ENCODE results near the gene AGPS. TPM values are rescaled to one million over a fixed set of nuclear protein-coding genes. Genes with fewer than 3 reads are reported as not detected.
"Not testable (repeated sequence)": the region's sequence is repeated elsewhere in the genome, so short reads cannot be mapped to it uniquely, and the experiment has no call there.

The AGPS gene
- total and polyA plus RNA-seq, 3 donors from 2014 or later = 36.7 to 73.4 (median 55.7) TPM

DNA sequence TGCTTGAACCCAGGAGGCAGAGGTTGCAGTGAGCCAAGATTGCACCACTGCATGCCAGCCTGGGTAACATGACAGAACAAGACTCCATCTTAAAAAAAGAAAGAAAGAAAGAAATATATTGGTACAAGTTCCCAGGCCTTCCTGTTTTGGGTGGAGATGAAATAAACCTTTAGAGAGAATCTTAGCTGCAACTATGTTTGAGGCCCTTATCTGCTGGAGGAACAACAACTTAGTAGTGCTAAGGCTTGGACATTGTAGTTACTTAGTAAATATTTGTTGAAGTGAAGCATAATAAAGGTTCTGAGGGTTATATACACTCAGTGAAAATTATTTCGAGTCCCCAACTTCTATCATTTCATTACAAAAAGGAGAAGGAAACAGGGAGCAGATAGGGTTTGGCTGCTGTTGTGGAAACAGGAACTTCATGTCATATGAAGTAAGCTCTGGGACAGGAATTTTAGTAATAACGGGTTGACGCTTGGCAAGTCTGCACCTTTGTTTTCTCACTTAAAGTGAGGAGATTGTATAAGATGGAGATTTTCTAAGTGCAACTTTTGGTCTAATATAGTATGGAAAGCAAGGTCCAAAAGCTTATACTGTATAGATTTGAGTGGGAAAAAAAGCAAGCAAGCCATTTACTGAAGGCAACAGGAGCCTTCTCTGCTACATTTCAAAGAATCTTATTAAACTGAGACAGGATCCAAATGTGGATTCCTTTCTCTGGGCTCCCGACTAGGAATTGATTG, 40.0 kb upstream of the AGPS start:
- peaks cover 40% of the 10 kb centered on the region for H3K4me1 ChIP-seq
- no peaks in the 10 kb centered on the region for H3K9me3 ChIP-seq
- TF ChIP-seq, protein P1, sequence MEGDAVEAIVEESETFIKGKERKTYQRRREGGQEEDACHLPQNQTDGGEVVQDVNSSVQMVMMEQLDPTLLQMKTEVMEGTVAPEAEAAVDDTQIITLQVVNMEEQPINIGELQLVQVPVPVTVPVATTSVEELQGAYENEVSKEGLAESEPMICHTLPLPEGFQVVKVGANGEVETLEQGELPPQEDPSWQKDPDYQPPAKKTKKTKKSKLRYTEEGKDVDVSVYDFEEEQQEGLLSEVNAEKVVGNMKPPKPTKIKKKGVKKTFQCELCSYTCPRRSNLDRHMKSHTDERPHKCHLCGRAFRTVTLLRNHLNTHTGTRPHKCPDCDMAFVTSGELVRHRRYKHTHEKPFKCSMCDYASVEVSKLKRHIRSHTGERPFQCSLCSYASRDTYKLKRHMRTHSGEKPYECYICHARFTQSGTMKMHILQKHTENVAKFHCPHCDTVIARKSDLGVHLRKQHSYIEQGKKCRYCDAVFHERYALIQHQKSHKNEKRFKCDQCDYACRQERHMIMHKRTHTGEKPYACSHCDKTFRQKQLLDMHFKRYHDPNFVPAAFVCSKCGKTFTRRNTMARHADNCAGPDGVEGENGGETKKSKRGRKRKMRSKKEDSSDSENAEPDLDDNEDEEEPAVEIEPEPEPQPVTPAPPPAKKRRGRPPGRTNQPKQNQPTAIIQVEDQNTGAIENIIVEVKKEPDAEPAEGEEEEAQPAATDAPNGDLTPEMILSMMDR (IDR thresholded peaks at IDR 0.05) = no peak
- TF ChIP-seq POLR2A (IDR thresholded peaks at IDR 0.05) = no peak
- intact Hi-C loops (cut with DNase I; ENCODE audit: low total_unique reads) = no loop called here
- no peak for DNase-seq
- H3K27me3 ChIP-seq = no peaks in the 10 kb centered on the region
- H3K27ac ChIP-seq = peak overlapping the region; percentile 55 to 62
- no peaks in the 10 kb centered on the region for H3K36me3 ChIP-seq (ENCODE audit: low read depth, missing control alignments)
- no peak overlapping the region for H3K4me3 ChIP-seq
- WGBS, 2 donors = 8 to 9% methylated on average over 4 of the region's 4 CpGs

DNA sequence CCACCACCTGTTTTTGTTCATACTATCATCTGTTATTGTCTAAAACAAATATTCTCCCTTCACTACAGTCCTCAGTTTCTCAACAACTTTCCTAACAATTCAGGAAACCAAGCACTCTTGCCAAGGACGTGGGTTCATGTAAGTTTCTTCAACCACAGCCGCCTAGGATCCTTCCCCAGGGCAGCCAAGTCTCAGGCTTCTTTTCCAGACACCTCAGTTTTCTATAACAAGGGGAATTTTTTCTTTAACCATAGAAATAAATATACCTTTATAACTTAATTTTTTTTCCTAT, 39.4 kb upstream of the AGPS start:
- H3K27ac ChIP-seq = peak overlapping the region; percentile 55 to 62
- intact Hi-C loops (cut with DNase I; ENCODE audit: low total_unique reads) = no loop called here

DNA sequence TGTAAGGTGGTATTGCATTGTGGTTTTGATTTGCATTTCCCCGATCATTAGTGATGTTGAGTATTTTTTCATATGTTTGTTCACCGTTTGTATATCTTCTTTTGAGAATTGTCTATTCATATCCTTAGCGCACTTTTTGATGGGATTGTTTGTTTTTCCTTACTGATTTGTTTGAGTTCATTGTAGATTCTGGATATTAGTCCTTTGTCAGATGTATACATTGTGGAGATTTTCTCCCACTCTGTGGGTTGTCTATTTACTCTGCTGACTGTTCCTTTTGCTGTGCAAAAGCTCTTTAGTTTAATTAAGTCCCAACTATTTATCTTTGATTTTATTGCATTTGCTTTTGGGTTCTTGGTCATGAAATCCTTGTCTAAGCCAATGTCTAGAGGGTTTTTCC, 38.0 kb upstream of the AGPS start:
- intact Hi-C loops (cut with DNase I; ENCODE audit: low total_unique reads); H3K4me3 ChIP-seq; H3K36me3 ChIP-seq (ENCODE audit: low read depth, missing control alignments); H3K9me3 ChIP-seq; H3K27me3 ChIP-seq; DNase-seq: not testable (repeated sequence)
- H3K4me1 ChIP-seq = peaks cover 36% of the 10 kb centered on the region
- WGBS, 2 donors = 89 to 93% methylated on average over 3 of the region's 3 CpGs
- H3K27ac ChIP-seq = peak overlapping the region; percentile 50 to 54

More for the DNA sequence above, 39.4 kb upstream of the AGPS start:
- H3K36me3 ChIP-seq (ENCODE audit: low read depth, missing control alignments) = no peaks in the 10 kb centered on the region
- H3K27me3 ChIP-seq = no peaks in the 10 kb centered on the region
- H3K9me3 ChIP-seq = no peaks in the 10 kb centered on the region
- H3K4me3 ChIP-seq = no peak overlapping the region
- DNase-seq = no peak
- no peak for TF ChIP-seq POLR2A (IDR thresholded peaks at IDR 0.05)
- TF ChIP-seq, protein P1 (IDR thresholded peaks at IDR 0.05) = no peak
- 25 to 32% methylated on average over 2 of the region's 2 CpGs for WGBS, 2 donors
- H3K4me1 ChIP-seq = peaks cover 44% of the 10 kb centered on the region

DNA sequence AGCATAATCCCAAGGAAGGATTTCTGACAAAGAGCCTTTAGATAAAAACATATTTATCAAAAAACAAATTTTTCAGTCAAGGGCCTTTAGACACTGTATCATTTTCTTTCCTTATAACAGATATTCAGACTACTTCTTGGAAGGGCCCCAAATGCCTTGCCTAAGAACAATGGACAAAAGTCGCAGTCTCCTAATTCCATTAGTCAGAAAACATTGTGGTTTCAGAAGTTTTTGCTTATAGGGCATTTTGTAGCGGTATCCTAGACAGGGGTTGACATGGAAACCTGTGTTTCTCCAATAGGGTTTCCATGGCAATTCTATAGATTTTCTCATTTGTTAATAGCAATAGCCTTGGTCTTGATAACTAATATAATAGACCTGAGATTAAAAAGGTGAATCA, 36.7 kb upstream of the AGPS start:
- DNase-seq = peak; percentile 71
- intact Hi-C loops (cut with DNase I; ENCODE audit: low total_unique reads) = no loop called here
- Histone ChIP-seq H3K27ac (peak overlapping the region; percentile 54 to 67), H3K4me3 (no peak overlapping the region), H3K27me3 (no peaks in the 10 kb centered on the region), H3K9me3 (no peaks in the 10 kb centered on the region), H3K4me1 (peaks cover 48% of the 10 kb centered on the region), H3K36me3 (ENCODE audit: low read depth, missing control alignments) (no peaks in the 10 kb centered on the region)
- WGBS, 2 donors = 56 to 86% methylated on average over 2 of the region's 2 CpGs
- TF ChIP-seq POLR2A (IDR thresholded peaks at IDR 0.05) = no peak
- TF ChIP-seq, protein P1 (IDR thresholded peaks at IDR 0.05) = no peak

DNA sequence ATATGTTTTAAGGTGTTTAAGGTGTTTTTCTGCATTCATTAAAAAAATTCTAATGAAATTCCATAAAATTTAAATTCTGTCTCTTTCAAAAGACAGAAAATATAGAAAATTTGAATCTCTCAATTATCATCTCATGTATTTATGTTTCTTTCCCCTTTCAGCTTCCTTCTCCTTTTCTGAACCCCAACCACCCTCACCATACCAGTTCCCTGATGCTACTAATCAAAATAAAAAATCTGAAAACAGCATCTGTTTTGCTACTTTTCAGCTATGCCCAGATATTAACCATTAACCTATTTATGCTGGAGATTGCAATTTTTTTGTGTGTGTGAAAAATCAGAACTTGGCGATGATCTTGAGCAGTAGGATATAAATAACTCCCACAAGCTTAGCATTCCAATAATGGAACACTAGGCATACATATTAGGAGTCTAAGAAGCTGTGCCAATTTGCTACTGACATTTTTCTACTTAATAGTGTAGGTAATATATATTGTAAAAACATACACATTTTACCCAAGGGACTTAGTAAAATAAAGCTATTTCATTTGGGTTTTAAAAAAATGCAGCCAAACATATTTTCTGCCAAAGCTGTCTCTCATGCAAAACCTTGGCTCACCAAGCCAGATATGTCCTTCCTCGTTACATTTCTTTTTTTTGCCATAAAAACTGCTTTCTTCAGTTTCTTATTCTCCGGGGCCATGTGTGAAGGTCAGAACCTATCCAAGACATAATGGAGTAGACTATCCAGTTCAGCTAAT, 32.6 kb upstream of the AGPS start:
- WGBS, 2 donors = 27 to 41% methylated on average over 3 of the region's 3 CpGs
- Histone ChIP-seq H3K4me3 (no peak overlapping the region), H3K4me1 (peaks cover 31% of the 10 kb centered on the region), H3K27ac (no peak overlapping the region), H3K27me3 (no peaks in the 10 kb centered on the region), H3K36me3 (ENCODE audit: low read depth, missing control alignments) (no peaks in the 10 kb centered on the region), H3K9me3 (no peaks in the 10 kb centered on the region)
- TF ChIP-seq POLR2A (IDR thresholded peaks at IDR 0.05) = no peak
- TF ChIP-seq, protein P1 (IDR thresholded peaks at IDR 0.05) = no peak
- no peak for DNase-seq
- intact Hi-C loops (cut with DNase I; ENCODE audit: low total_unique reads) = no loop called here
